Stimulated activated naive CD8-positive, alpha-beta T cell treated with anti-CD3 and anti-CD28 coated beads, Interleukin-15, Interleukin-2, amounts not matched to agents 100 U/mL and 50 U/mL, for 24 hours (primary cell): Measurements from ENCODE around the gene AKAP8.
"Not testable (repeated sequence)": the region's sequence is repeated elsewhere in the genome, so short reads cannot be mapped to it uniquely, and the experiment has no call there.

Experiments used
- ATAC-seq: fragments of 150-1000 bp; cut with Tn5 transposase; one replicate; pipeline ENCODE4 v1.10.0; 2021
- DNase-seq: peaks from one replicate; pipeline ENCODE4 v3.0.0; 2021

Gene AKAP8

DNA sequence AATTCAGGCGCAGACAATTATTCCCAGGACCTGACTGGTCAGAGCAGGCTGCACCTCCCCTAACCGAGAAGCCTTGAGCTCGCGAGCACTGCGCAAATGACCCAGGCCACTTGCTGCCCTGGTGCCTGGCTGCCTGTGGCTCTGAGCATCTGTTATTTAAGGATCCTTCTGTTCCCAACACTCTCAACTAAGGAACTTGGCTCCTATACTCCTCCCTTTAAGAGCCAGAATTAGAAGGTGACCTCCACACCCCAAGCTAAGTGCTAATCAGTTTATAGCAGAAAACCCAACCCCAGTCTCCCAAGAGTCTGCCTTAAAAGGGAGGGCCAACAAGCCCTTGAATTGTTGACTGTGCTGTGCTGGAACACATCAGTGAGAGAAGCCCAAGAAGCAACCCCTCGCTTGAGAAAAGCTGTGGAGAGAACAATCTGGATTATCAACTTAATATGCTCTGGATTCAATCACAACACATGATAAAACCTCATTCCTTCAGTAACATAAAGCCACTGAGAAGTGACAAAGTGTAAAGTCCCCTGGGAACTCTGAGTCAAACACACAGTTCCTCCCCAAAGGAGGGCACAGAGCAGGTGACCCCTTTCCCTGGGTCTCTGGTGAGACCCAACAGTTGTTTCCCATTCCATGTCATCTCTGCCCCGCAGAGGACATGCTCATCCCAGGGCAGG is 24.7 kb upstream of the AKAP8 start:
- ATAC-seq (no peak), DNase-seq (no peak)

DNA sequence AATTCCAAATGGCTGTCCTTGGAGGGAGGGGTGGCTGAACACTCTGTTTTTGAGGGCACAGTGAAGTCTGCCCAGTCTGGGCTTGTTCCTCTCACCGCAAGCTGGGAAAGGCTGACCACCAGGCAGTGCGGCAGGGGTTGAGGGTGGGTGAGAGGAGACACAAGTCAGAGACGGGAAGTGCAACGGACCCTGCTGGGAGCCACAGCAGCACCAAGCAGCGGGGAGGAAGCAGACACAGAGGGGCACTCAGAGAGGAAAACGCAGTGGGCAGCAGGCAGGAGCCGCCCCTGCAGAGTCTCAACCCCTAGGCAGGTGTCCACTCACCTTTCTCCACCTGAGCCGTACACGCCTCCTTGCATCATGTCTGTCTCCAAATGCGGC is 23.6 kb upstream of the AKAP8 start:
- DNase-seq (no peak), ATAC-seq (no peak)

DNA sequence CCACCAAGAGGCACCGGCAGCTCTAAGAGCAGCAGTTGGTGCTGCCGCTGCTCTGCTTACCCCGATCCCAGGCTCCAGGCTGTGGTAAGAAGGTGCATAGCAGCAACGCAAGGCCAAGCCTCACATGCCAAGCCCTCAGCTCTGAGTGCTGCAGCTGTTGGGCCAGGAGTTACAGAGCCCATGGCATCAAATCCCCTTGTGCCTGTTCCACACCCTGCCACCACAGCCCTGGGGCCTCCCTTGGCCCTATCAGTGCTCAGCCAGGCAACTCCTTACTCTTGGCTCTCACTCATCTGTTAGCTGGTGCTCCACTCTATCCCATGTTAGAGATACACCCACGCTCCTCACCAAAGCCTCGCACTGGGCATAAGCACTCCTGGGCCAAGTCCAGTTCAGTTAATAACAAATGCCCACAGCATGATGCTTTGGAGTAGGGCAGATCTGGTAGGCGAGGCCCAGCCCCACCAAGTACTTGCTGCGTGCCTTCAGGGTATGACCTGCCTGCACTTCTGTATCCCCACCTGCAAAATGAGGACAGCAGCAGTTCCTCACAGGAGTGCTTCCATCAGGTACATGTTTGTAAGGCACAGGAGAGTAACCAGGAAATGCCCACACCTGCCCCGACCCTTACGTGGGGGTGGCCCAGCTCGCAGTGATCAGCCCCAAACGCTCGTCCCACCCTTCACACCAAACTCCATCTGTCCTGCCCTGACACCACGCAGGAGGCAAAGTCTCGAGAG is 23.0 kb upstream of the AKAP8 start:
- DNase-seq (no peak), ATAC-seq (no peak)

DNA sequence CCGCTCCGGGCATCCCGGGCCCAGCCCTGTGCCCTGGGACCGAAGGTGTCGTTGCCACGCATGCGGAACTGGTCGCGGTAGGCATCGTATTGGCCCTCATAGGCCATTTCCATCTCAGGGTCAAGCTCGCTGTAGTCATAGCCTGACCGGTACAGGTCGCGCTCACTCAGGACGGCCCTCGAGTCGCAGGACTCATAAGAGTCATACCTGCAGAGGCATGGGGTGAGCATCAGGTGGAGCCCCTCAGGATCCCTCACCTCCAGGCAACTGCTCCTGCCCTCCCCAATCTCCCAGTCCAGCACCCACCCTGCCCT is 21.8 kb upstream of the AKAP8 start:
- ATAC-seq (no peak), DNase-seq (no peak)

DNA sequence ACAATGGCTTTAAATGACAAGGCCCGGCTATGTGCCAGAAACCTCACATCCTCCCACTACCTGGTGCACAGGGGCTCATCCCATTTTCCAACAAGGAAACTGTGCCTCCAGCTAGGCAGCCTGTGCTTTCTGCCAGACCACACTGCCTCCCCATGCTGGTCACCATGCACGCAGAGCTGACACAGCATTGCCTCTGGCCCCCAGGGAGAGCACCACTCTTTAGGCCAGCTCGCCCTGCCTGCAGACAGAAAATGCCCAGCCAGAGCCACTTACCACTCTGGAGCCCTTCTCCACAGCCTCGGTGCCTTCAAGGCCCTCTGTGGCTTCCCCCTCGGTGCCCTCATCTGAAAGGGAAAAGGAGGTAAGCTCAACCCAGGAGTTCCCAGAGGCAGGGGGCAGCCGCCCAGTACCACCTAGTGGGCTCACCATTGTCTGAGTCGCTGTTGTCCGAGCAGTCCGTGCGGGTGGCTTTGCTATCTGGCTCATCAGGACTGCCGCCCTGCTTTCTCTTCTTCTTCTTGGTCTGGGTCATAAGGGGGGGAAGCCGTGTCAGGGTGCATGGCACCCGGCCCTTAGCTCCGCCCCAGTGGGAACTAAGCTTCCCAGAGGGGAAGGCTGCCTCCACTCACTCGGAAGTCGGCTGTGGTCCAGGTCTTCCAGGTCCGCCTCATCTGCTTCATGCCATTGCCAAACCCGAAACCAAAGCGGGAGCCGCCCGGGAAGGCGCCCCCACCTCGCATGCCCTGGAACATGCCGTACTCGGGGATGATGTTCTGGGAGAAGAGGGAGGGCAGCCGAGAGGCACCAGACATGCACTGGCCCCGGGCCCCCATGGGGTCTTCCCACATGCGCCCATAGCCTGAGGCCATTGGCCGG is 21.2 kb upstream of the AKAP8 start:
- DNase-seq: no peak
- no peak for ATAC-seq

DNA sequence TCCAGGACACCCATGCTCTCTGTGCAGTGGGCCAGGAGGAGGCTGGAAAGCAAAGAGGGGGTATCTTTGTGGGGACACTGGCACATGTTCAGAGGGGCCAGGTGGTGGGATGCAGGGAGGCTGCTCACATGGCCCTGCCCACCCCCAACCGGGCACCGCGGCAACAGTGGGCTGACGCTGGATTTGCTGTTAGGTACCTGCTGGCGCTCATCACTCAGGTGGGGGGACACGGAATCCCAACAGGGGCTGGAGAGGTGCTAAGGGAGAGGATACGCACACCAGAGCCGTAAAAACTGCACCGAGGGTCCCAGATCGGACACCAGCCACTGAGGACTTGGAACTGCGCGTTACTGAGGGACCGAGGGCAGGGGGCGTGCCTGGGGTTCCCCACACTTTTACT is 20.0 kb upstream of the AKAP8 start:
- no peak for ATAC-seq
- DNase-seq: no peak

DNA sequence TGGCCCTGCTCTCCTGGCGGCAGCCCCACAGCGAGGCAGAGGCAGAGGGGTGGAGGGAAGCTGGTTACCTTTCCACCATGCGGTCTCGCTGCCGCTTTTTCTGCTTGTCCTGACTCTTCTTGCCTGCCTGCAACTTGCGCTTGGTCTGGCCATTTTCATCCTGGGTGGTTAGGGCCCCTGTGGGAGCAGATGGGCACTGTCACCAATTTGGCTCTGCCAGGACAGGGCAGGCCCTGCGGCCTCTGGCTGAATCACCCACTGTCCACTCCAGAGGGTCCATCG is 19.6 kb upstream of the AKAP8 start:
- no peak for ATAC-seq

DNA sequence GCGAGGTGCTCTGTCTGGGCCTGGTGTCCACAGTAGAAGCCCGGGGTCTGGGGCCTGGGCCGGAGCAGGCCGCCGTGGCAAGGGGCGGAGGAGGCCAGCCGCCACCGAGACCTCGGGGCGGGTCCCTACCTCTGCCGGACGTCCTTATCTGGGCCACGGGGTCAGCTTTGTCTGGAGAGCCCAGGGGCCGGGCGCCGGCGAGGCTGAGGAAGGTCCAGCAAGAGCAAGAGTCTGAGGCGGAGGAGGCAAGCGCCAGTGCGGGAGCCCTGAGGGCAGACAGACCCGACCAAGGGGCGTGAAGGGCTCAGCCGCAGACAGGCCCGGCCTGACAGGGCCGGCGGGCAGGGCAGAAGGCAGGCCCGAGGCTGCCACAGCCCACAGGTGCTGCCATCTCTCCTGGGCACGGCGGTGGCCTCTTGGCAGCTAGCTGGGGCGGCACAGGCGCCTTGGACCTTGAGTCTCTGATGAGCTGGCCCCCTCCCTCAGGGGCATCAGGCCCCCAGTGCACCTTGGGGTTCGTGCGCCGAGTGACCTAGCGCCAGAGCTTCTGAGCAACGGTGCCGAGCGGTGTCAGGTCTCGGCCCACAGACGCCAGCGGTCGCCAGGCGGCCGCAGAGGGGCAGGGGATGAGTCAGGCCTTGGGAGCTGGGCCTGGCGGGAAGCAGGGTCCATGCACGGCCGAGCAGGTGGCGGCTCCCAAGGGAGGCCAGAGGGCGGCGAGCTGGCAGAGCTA is 19.1 kb upstream of the AKAP8 start:
- ATAC-seq: no peak

More for the DNA sequence above, 19.6 kb upstream of the AKAP8 start:
- no peak for DNase-seq

DNA sequence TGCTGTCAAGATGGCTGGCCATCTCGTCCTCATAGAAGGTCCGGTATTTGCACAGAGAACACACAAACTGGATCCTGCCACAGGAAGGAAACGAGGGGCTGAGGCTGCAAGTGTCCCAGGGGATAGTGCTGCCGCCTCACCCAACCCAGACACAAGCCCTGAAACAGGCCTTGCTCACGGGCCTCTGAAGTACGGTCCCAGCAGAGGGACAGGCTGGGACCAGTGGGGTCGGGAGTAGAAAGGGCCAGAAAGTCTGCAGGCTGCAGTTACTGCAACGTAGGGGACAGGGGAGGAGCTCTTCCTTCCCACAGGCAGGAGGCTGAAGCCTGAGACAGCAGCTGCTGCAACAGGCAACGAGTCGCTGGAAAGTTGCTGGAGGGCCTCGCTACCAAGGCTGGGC is 18.2 kb upstream of the AKAP8 start:
- DNase-seq (no peak), ATAC-seq (no peak)

More for the DNA sequence above, 19.1 kb upstream of the AKAP8 start:
- no peak for DNase-seq

DNA sequence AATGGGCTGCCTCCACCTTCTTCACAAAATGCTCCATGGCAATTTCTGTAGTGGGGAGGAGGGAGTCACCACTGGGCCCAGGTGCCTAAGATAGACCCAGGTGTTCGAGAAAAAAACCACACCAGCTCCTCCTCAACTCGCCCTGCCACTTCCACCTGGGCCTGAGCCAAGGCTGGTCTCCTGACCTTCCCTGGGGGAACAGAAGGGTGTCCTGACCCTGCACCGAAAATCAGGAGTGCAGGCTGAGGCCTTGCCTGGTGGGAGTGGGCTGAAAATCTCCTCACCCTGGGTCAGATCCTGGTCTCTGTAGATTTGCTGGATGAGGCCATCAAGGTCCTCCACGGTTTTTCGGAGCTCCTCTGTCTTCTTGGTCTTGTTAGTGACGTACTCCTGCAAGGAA is 17.6 kb upstream of the AKAP8 start:
- ATAC-seq (no peak), DNase-seq (no peak)

DNA sequence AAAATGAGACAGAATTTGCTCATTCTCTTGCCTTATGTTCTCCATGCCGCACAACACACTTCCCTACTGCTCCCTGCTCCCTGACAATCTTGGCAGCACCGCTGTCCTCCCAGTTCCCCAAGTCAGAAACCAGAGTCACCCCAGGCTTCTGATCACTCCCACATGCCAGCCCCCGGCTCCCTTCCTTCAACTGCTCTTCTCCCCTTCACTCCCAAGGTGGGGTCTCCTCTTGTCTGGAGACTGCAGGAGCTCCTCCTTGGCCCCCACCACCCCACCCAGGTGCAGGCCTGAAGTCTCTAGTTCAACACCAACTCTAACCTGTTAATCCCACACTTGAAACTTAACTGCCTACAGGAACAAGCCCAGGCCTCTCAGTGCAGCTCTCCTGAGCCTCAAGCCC is 16.8 kb upstream of the AKAP8 start:
- ATAC-seq: no peak
- no peak for DNase-seq

DNA sequence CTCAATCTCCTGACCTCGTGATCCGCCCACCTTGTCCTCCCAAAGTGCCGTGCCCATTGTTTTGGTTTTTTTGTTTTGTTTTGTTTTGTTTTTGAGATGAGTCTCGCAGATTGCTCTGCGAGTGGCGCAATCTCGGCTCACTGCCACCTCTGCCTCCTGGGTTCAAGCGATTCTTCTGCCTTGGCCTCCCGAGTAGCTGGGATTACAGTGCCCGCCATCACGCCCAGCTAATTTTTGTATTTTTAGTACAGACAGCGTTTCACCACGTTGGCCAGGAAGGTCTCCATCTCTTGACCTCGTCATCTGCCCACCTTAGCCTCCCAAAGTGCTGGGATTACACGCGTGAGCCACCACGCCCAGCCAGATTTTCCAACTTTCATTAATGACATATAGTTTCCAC is 15.7 kb upstream of the AKAP8 start:
- not testable (repeated sequence) for ATAC-seq, DNase-seq

DNA sequence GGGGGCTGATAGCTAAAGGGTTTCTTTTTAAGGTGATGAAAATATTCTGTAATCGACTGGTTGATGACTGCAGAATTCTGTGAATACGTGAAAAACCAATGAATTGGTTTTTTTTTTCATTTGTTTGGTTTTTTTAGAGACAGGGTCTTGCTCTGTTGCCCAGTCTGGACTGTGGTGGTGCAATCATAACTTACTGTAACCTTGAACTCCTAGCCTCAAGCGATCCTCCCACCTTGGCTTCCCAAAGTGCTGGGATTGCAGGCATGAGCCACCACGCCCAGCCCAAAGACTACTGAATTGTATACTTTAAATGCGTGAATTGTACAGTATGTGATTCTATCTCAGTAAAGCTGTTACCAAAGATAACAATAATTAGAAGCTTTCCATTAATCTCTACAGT is 14.8 kb upstream of the AKAP8 start:
- ATAC-seq (no peak), DNase-seq (no peak)

DNA sequence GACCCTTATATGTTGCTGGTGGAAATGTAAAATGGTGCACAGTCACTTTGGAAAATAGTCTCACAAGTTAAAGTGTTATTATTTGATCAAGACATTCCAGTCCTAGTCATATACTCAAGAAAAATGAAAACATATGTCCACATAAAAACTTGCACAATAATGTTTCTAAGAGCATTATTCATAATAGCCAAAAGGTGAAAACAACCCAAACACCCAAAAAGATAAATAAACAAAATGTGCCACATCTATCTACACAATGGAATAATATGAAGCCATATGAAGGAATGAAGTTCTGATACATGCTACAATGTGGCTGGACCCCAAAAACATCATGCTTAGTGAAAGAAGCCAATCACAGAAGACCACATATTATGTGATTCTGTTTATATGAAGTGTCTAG is 14.4 kb upstream of the AKAP8 start:
- DNase-seq (no peak), ATAC-seq (no peak)

DNA sequence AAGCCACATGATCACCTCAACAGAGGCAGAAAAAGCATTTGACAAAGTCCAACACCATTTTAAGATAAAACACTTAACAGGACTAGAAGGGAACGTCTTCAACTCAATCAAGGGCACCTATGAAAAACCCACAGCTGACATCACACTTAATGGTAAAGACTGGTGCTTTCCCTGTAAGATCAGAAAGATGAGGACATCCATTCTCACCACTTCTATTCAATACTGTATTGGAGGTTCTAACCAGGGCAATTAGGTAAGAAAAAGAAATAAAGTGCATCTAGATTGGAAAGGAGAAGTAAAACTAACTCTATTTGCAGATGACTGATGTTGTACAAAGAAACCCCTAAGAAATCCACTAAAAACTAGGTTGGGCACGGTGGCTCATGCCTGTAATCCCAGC is 11.2 kb upstream of the AKAP8 start:
- DNase-seq (no peak), ATAC-seq (no peak)

DNA sequence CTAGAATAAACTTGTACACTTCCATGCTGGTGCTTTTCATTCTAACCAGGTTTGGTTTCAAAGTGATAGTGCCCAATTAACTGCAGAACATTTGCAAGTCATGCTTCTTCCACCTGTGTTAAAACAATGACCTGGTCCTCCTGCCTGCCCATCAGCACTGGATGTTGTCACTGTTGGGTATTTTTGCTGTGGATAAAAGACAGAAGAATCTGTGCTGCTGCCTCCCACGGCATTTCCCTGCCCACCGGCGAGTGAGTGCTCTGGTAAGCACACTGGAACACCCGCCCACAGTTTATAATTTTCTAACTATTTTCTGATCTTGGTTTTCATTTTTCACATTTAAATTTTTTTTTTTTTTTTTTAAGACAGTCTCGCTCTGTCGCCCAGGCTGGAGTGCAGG is 2.3 kb upstream of the AKAP8 start:
- DNase-seq (no peak), ATAC-seq (no peak)

DNA sequence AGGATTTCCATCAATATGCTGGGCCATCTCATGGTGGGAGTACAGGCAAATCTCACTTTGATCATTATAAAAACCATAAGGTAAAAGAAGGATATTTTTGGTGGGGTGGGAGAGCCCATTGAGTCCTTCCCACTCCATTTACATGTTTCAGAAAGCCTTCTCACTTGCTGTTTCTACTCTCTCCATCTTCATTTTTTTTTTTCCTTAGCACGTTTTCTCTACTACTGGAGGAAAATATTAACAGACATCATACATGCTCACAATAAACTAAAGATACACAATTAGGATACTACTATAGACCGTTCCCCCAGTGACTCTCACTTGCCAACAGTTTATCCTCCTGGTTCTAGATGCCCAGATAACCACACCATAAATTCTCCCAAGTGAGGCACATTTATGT is 1.8 kb upstream of the AKAP8 start:
- no peak for ATAC-seq
- no peak for DNase-seq

DNA sequence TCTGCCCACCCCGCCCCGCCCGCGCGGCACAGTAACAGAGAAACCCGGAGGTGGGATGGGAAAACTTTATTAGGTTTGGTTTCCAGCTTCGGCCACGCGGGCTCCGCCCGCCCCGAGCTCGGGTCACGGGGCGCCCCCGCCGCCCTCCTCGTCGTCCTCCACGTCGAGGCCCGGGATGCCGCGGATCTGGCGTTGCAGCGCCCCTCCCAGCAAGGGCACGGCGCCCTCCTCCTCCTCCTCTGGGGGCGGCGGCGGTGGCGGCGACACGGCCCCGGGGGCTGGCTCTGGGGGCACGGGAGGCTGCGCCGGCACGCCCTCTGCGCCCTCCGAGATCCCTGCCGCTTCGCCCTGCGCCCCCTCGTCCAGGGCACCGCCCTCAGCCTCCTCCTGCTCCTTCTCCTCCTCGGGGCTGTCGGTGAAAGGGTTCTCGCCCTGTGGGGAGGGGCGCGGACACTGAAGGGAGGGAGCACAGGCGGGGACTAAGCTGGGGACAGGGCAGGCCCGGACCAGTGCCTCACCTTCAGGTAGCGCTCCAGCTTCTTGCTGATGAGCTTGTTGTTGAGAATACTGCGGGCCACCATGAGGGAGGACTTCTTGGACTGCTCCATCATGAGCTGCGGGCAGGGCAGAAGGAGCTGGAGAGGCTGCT is 536 bp upstream of the AKAP8 start:
- no peak for DNase-seq
- ATAC-seq: peak; percentile 12

DNA sequence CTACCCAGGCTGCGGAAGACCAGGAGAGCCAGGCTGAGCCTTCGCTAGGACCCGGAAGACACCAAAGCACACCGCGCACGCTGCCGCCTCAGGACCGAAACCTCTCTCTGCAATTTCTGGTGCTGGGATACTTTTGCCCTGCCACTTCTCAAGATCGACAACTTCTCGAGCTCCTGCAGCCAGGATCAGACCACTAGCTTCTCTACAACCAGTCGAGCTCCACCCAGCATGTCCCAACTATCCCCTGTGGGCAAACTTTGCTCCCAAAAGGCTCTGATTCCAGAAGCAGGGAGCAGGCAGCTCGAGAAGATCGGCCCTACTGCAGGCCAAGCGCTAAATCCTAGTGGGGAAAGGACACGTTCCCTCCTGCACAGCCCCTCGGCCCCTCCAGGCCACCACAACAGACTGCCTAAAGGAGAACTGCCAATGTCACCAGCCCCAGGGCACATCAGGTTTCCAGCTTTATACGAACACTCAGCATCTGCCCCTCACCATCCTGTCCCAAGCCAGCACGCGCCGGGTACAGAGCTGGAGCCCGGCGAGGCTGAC is 979 bp downstream of the AKAP8 start:
- ATAC-seq (no peak), DNase-seq (peak; percentile 55)

DNA sequence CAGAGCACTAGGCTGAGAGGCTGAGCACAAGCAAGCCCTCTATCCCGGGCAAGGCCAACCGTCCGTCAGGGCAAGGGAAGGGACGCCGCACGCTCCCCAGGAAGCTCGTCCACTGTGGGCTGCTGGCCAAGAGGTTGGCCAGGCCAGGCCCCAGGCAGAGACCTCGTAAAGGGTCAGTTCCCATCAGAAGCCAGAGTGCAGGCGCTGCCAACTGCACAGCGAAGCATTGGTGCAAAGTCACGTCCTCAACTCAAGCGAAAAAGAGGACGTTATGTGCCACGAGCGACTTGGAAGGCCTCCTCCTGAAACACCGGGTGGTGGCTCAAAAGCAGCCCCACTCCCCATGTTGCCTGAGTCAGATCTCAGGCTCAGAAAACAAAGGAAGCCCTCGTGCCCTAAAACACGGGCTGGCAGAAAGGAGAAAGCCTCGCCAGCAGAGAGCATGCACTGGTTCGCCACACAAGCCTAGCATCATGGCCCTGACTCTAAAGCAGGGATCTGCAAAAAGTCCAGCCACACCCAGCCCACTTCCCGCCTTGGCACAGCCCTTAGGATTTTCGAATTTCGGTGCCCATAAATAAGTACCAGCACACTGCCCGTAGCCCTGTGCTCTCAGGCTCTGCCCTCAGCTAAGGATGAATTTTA is 4.7 kb downstream of the AKAP8 start:
- no peak for ATAC-seq
- no peak for DNase-seq

DNA sequence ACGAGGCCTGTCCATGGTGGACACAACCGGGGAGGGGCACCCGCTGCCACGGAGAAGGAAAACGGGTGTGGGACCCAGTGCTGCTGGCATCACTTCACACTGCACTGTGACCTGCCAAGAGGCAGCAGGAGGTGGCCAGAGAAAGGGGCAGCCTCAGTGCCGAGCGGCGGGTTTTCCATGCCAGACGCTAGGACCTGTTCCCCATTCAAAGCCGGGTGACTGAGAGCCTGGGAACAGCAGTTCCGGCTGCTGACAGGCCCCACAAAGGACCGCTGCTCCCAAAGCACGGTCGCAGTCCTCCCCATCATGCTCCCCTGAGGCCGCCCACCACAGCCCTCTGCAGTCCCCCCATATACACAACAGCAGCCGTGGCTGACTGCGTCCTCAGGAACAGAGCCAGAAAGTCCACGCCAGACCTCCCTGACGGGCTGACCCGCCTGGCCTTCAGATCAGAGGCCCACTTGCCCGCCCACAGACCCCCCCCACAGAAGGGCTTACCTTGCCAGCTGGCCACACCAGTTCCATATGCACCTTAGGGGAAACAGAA is 5.4 kb downstream of the AKAP8 start:
- no peak for DNase-seq
- no peak for ATAC-seq
